Stimulated activated CD4-positive, alpha-beta T cell treated with anti-CD3 and anti-CD28 coated beads, Interleukin-12 subunit alpha, Interleukin-12 subunit beta, amount 100 ng/mL, for 4 hours (primary cell): ENCODE data around the gene PI16.

Experiments
- DNase-seq: peaks from one replicate; pipeline ENCODE4 v3.0.0-alpha.2; 2020

PI16 gene

DNA sequence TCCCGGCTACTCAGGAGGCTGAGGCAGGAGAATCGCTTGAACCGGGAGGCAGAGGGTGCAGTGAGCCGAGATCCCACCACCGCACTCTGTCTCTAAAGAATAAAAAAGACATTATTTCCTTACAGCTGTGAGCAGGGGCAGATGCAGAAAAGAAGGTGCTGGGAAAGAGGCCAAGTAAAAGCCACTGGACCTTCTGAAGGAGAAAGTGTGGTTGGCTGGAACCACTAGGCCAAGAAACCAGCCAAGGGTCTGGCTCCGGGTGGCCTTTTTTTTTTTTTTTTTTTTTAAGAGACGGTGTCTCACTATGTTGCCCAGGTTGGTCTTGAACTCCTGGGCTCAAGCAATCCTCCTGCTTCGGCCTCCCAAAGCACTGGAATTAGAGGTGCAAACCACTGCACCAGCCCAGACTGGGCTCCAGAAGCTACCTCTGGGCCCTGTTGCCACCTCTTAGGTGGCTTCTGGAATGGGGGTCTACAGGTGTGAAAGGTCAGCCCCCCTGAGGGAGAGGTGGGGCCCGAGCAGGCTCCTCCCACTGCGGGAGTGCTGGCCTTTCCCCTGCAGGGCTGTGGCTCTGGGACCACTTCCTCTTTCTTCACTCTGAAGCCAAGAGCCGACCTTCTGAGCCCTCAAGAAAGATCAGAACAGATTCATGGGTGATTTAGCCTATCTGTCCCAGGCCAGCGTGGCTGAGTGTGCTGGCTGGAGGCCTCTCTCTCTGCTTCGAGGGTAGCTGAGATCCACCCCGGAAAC is 50.7 kb downstream of the PI16 start, which contains the start of gene FGD2:
FGD2 (plus strand) TSS at position 595 of the 750 bp plus-strand sequence. CDS start 163 bp downstream, outside the sequence.
- no peak for DNase-seq

DNA sequence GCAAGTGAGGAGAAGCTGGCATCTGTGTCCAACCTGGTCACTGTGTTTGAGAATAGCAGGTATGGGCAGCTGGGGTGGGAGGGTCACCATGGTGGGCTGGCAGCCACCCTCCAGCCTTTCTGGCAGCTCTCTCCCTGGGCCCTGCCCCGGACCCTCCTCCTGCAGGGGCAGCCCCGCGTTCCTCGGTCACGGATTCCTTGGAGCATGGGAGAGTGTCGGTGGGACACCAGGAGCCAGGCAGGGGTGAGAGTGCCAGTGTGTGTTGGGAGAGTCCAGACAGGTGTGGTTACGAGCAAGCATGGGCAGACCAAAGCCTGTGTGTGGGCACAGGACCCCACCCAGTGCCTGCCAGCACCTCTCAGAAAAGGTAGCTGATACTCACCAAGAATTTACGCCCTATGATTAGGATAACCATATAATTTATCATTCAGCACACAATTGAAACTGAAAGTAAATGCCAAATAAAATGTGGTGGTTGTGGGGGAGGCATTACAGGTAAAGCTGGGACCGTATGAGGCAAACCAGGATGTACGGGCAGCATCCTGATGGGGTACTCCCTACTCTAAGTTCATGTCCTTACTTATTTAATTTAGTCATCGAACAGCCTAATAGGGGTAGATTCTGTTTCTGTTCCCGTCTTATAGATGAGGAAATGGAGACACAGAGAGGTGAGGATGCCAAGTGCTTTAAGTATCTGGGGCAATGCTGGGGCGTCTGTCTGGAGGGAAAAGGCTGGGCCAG is 51.5 kb downstream of the PI16 start:
- DNase-seq, result no peak

DNA sequence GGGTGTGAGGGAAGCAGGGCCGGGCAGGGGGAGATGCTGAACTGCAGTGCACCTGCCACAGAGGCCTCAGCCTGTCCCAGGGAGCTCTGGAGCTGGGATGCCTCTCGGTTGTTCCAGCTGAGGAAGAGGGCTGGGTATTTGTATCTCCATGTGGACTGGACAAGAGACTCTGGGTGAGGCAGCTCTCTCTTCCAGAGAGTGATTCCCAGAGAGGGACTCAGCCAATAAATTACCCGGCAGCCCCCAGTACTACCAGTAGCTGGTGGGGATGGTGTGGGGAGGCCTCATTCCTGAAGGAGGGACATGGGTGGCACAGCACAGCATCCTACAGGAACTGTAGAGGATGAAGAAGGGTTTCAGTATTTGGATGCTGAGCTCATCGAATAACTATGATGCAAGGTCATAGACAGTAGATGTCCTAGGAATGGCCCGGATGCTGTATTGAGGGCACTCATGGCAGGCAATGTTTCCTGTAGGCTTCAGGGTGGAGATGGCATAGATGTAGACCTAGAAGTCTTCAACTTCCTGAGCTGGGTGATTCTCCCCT is 52.3 kb downstream of the PI16 start:
- DNase-seq, result no peak

DNA sequence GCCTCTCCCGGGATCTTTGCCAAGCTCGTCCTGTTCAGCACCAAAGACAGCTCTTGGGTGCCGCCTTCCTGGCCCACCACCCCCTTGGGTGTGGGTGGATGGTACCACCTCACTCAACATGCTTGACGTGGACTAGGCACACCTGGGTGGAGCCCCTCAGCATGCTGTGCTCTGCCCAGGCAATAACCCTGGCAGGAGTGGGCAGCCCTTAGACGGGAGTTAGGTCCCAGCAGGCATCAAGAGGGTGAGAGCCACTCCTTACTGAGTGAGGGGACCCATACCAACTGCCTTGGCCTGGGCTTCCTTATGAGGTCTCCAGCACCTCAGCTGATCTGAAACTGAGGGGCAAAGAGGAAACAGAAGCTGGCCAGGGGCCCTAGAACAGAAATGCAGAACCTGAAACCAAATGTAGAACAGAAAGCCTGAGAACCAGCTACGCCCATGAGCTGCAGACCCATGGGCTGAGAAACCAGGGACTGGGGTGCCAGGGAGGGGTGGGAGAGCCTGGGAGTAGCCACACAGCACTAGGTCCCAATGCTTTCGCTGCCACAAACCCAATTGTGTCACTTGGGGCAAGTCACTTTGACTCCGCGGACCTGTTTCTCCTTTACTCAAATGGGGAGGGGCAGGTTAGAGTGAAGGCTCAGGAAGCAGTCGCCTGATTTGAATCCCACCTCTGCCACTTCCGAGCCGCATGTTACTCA is 53.0 kb downstream of the PI16 start:
- no peak for DNase-seq

DNA sequence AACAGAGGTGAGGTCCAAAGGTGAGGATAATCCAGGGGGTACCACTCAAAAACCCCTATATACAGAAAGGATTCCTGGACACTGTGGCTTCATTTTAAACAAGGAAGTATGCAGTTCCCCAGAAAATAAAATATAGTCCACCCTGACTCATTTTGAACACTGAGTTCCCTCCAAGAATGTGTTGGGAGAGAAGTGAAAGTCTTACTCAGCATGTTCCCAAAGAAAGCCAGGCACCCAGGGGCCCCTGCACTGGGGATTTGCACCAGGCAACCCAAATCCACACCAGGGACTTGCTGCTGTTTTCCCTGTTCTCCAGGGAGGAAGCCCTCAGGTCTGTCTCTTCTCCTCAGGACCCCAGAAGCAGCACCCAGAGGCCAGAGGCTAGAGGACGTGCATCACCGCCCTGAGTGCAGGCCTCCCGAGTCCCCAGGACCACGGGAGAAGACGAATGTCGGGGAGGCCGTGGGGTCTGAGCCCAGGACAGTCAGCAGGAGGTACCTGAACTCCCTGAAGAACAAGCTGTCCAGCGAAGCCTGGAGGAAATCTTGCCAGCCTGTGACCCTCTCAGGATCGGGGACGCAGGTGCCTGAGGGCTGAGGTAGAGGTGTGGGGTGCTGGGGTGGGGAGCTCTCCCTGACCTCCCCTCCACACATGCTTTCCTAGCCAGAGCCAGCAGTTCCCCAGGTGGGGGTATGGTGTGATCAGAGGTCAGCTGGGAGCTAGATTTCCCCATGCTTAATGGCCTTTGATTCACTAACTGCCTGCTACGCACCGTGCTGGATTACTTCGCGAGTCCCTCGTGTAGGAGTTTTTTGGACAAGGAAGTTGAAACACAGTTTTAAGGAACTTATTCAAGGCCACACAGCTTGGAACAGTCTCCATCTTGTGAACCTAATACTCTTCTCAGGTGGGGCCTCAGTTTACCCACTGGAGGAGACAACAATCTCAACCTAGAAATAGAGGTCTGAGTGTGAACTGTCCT is 54.2 kb downstream of the PI16 start:
- no peak for DNase-seq

DNA sequence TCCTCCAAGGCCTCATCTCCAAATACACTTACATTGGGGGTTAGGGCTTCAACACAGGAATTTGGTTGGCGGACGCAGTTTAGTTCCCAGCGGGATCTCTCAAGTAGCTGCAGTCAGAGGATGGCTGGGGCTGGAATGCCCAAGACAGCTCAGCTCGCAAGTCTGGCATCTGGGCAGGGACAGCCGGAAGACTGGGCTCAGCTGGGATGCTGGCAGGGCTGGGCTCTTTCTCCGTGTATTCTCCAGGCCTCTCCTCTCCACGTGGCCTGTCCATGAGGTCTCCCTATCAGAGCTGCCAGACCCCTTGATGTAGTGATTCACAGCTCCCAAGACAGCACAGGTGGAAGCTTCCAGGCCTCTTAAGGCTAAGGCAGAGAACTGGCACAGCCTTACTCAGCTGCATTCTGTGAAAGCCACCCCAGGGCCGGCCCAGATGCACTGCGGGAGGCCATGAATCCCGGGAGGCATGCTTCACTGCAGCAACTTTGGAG is 55.9 kb downstream of the PI16 start:
- no peak for DNase-seq

DNA sequence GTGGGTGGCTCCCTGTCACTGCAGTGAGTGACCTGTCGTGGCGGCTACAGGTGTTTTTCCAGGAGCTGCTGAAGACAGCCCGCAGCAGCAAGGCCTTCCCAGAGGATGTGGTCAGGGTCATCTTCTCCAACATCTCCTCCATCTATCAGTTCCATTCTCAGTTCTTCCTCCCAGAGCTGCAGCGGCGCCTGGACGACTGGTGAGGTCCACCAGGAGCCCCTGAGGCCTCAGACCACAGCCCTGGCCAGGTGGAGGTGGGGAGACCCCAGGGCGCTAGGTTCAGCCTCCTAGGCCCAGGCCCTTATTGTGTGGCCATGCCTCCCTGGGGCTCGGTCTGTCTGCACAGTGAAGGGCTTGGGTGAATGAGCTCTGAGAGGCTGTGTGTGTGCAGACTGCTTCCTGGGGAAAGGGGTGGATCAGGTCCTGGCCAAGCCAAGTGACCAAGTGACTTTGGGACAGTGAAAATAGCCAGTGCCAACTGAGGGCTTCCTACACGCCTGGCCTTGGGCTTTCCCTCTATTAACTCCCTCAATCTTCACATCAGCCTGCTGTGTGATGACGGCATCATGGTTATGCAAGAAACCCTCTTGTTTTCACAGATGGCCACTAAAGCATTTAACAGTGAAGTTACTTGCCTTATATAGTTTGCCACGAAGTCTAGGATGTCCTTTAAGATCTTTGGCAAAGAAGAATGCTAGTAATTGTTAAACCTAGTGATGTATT is 57.3 kb downstream of the PI16 start:
- DNase-seq, result no peak

DNA sequence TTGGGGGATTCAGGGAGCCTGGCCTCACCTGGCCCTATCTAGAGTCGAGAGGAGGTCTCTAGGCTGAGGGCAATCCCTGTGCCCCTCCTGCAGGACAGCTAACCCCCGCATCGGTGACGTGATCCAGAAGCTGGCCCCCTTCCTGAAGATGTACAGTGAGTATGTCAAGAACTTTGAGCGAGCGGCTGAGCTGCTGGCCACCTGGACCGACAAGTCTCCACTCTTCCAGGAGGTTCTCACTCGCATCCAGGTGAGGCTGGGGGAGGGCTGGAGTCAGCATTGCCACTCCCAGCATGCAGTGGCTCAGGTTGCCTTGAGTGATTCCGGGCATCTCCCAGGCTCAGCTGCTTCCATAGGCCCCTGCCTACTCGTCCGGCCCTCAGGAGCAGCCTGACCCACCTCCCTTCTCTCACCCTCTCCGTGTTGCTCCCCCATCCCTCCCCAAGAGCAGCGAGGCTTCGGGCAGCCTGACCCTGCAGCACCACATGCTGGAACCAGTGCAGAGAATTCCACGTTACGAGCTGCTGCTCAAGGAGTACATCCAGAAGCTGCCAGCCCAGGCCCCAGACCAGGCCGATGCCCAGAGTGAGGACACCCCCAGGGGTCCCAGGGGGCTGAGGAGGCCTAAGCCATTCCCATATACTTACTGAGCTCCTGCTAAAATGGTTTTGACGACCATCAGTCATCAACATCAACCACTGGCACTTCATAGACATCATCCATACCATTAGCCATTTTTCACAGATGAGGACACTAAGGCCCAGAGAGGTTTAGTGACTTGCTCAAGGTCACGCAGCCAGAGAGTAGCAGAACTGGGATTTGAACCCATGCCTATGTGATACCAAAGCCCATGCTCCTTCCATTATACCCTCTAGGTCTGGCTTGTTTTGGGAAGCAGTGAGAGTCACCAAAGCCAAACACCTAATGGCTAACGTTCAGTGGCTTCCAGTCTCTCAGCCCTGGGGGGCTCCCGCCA is 59.3 kb downstream of the PI16 start:
- DNase-seq, result no peak
